ENCODE results near the gene MPDU1.

The MPDU1 gene

GRCh38 chr17:7583253-7584109 lies at the start of gene MPDU1:
Gene MPDU1, plus strand, starts transcription at chr17:7583852. Its CDS starts 11 bp downstream, at chr17:7583863.
- DNase-seq: peak; percentile 96 to 98

GRCh38 chr17:7538050-7538449 lies 45.6 kb upstream of the MPDU1 start:
- DNase-seq: no peak

GRCh38 chr17:7538891-7539545 lies 44.6 kb upstream of the MPDU1 start:
- no peak for DNase-seq

- no peak for DNase-seq
Measured at GRCh38 chr17:7541074-7541621, 42.5 kb upstream of the MPDU1 start.

- DNase-seq: no peak
Measured at GRCh38 chr17:7544911-7545310, 38.7 kb upstream of the MPDU1 start.

- DNase-seq: no peak
Measured at GRCh38 chr17:7548585-7549400, 34.9 kb upstream of the MPDU1 start, which contains the start of gene TNFSF12. Gene TNFSF12, plus strand, starts transcription at chr17:7549058. Its CDS starts 96 bp downstream, at chr17:7549154.

GRCh38 chr17:7549401-7550055 lies 34.1 kb upstream of the MPDU1 start:
- no peak for DNase-seq

- DNase-seq: no peak
Measured at GRCh38 chr17:7550344-7550743, 33.3 kb upstream of the MPDU1 start.

- DNase-seq: no peak
Measured at GRCh38 chr17:7551396-7551795, 32.3 kb upstream of the MPDU1 start.

- DNase-seq: no peak
Measured at GRCh38 chr17:7552621-7553051, 31.0 kb upstream of the MPDU1 start.

- DNase-seq: no peak
Measured at GRCh38 chr17:7553356-7553755, 30.3 kb upstream of the MPDU1 start.

GRCh38 chr17:7555320-7555948 lies 28.2 kb upstream of the MPDU1 start:
- no peak for DNase-seq

- DNase-seq: no peak
Measured at GRCh38 chr17:7556627-7557026, 27.0 kb upstream of the MPDU1 start.

- DNase-seq: no peak
Measured at GRCh38 chr17:7557147-7557764, 26.4 kb upstream of the MPDU1 start.

- peak in 1 of 2 experiments; percentile 19 for DNase-seq
Measured at GRCh38 chr17:7557775-7558543, 25.7 kb upstream of the MPDU1 start.

- DNase-seq: no peak
Measured at GRCh38 chr17:7558544-7559319, 24.9 kb upstream of the MPDU1 start, which contains the start of gene TNFSF13. Gene TNFSF13, plus strand, starts transcription at chr17:7558750. Its CDS starts 290 bp downstream, at chr17:7559040.

GRCh38 chr17:7559320-7560171 lies 24.1 kb upstream of the MPDU1 start:
- no peak for DNase-seq

GRCh38 chr17:7560172-7561027 lies 23.3 kb upstream of the MPDU1 start:
- DNase-seq: no peak
